Activated naive CD8-positive, alpha-beta T cell treated with anti-CD3 and anti-CD28 coated beads, Interleukin-2, amount 50 U/mL, for 16 hours (primary cell): ENCODE measurements around the gene CEP76.

Experiments
- DNase-seq: peaks from one replicate; pipeline ENCODE4 v3.0.0-alpha.2; 2020; ENCODE audit warnings: low read depth, low spot score

Gene CEP76, protein sequence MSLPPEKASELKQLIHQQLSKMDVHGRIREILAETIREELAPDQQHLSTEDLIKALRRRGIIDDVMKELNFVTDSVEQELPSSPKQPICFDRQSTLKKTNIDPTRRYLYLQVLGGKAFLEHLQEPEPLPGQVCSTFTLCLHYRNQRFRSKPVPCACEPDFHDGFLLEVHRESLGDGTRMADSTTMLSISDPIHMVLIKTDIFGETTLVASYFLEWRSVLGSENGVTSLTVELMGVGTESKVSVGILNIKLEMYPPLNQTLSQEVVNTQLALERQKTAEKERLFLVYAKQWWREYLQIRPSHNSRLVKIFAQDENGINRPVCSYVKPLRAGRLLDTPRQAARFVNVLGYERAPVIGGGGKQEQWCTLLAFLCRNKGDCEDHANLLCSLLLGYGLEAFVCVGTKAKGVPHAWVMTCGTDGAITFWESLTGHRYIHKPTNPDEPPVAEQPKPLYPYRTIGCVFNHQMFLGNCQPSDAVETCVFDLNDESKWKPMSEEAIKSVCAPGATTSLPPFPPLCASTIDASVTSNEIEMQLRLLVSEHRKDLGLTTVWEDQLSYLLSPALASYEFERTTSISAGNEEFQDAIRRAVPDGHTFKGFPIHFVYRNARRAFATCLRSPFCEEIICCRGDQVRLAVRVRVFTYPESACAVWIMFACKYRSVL

GRCh38 chr18:12702221-12703095 is at the start of gene CEP76, which contains the start of gene PSMG2:
Gene CEP76 (minus strand): TSS chr18:12702723. CDS start chr18:12702548, 175 bp downstream.
Gene PSMG2 (plus strand): TSS chr18:12703042. CDS start chr18:12703108, 66 bp downstream.
- DNase-seq: peak; percentile 59

- no peak for DNase-seq
These were observed 49.4 kb upstream of the CEP76 start for GRCh38 chr18:12751891-12752290.

- no peak for DNase-seq
These were observed 49.0 kb upstream of the CEP76 start for GRCh38 chr18:12751503-12751884.

GRCh38 chr18:12750715-12751502 is 48.4 kb upstream of the CEP76 start:
- no peak for DNase-seq

GRCh38 chr18:12750076-12750714 is 47.7 kb upstream of the CEP76 start:
- no peak for DNase-seq

DNA sequence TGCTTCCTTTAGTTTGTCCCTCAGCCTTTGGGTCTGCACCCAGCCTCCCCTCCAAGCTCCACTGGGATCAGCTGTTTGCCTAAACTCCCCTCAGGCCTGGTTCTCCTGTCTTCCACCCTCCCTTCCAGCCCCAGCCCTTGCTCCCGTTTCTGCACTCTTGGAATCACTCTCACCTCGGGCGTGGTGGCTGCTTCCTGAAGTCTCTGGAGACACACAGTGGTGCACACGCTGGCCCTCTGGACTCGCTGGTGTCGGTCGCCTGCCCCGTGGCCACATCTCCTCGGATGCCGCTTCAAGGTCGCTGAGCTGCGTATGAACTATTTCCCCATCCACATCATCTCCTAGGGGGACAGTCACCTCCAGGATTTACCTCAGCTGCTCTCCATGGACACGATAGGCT is 46.6 kb upstream of the CEP76 start:
- DNase-seq: no peak

GRCh38 chr18:12748671-12749070 is 46.1 kb upstream of the CEP76 start:
- no peak for DNase-seq

- DNase-seq: no peak
These were observed 45.2 kb upstream of the CEP76 start for GRCh38 chr18:12747530-12748315.

DNA sequence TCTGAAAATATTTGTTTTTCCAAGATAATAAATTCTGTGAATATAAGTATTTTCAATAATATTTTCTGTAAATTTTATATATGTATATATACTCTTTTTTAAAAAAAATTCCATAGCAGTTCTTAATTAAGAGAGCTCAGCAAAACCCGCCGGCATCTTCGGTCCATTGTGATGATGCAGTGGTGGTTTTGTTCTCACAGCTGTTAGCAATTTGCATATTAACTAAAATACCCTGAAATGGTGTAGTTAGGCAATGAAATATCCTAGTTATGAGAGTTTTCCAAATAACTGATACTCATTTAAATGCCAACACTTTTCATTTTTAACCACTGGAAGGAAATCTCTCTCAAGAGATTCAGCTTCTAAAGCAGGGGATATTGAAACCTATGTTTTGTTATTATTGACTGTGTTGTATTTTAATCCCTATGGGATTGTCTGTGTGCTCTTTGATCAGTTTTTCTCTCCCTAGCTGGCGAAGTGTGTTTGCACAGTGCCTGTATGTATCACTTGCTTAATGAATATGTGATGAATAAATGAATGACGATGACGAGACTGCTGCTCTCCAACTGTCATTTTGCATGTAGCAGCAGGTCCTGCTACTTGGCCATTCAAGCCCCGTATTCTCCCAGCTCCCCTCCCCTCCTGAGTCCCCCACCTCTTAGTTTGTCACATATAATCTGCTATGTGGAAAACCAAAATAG is 42.7 kb upstream of the CEP76 start:
- DNase-seq: no peak

- no peak for DNase-seq
These were observed 41.6 kb upstream of the CEP76 start for GRCh38 chr18:12744103-12744502.

- no peak for DNase-seq
These were observed 39.9 kb upstream of the CEP76 start for GRCh38 chr18:12742453-12742852.

DNA sequence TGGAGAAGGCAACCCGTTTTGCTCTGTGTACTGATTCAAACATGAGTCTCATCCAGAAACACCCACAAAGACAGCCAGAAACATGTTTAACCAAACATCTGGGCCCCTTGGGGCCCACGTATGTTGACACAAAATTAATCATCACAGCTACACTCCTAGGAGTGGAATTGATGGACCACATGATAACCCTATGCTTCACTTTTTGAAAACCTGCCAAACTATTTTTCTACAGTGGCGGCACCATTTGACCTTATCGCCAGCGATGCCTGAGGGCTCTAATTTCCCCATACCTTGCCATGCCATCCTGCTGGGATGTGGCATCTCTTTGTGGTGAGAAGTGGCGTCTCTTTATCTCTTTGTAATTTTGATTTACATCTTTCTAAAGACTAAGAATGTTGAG is 38.8 kb upstream of the CEP76 start:
- DNase-seq: no peak

- no peak for DNase-seq
These were observed 34.9 kb upstream of the CEP76 start for GRCh38 chr18:12737243-12737902.

GRCh38 chr18:12726774-12727550 is 24.4 kb upstream of the CEP76 start:
- DNase-seq: peak; percentile 27

GRCh38 chr18:12726331-12726730 is 23.8 kb upstream of the CEP76 start:
- DNase-seq: no peak

DNA sequence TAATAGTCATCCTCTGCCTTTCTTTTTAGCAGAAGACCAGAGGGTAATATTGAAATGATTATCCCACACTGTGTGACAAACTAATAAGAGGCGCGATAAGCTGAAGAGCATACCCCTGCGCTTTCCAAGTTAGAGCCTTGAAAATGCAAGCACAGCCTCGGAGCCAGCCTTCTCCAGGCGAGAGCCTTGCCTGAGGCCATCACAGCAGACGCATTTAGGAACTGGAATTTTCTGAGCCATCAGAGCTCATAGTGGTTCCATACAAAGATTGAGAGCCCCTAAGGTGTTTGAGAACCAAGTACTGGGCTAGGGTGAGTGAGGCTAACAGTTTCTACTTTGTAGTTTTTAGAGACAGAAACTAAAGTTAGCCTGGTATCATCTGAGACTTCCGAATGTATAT is 20.2 kb upstream of the CEP76 start:
- DNase-seq: no peak

DNA sequence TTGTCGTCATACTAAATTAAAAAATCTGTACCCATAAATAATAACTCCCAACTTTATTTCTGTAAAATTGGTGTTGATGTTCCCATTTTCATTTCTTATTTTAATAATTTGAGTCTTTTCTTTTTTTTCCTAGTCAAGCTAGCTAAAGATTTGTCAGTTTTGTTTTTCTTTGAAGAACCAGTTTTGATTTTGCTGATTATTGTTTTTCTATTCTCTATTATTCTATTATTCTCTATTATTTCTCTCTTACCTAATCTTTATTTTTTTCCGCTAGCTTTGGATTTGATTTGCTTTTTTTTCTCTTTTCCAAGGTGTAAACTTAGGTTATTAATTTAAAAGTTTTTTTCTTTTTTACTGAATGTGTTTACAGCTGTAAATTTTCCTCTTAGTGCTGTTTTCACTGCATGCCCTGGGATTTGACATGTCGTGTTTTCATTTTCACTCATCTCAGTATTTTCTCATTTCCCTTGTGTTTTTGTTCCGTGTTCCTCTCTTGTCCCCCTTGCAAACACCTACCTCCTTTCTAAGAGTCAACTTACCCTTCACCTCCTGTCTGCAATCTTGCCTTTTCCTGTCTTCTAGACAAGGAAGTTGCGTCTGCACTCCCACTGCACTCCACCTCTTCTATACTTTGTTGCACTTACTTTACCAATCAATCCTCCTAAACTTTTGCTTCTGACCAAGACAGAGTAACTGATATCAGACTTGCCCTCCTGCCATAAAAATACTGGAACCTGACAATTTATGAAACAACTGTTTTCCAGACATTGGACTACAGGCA is 19.2 kb upstream of the CEP76 start:
- DNase-seq: no peak
